A204.1 (cell line): ENCODE data around the gene FCHSD2.

Experiments used
- FAIRE-seq: peaks from 2 replicates; lab custom pipeline; 2012; peaks lifted over from hg19 to GRCh38; lab: Jason Lieb, UNC

Gene FCHSD2

GRCh38 chr11:73171436-73172161 lies 29.5 kb upstream of the FCHSD2 start:
- FAIRE-seq = no peak

GRCh38 chr11:73170140-73170539 lies 28.0 kb upstream of the FCHSD2 start:
- no peak for FAIRE-seq

- no peak for FAIRE-seq
Observed at GRCh38 chr11:73168925-73169579, 26.9 kb upstream of the FCHSD2 start.

GRCh38 chr11:73167363-73167954 lies 25.3 kb upstream of the FCHSD2 start:
- FAIRE-seq = no peak

GRCh38 chr11:73164803-73165540 lies 22.9 kb upstream of the FCHSD2 start:
- FAIRE-seq = no peak

- FAIRE-seq = no peak
Observed at GRCh38 chr11:73163638-73164174, 21.6 kb upstream of the FCHSD2 start.

GRCh38 chr11:73162196-73162740 lies 20.1 kb upstream of the FCHSD2 start:
- FAIRE-seq = no peak

GRCh38 chr11:73160005-73160760 lies 18.1 kb upstream of the FCHSD2 start:
- FAIRE-seq = no peak

GRCh38 chr11:73159297-73159696 lies 17.2 kb upstream of the FCHSD2 start:
- no peak for FAIRE-seq

GRCh38 chr11:73158356-73159051 lies 16.4 kb upstream of the FCHSD2 start:
- no peak for FAIRE-seq

- FAIRE-seq = no peak
Observed at GRCh38 chr11:73157101-73158010, 15.2 kb upstream of the FCHSD2 start.

- no peak for FAIRE-seq
Observed at GRCh38 chr11:73156686-73157085, 14.6 kb upstream of the FCHSD2 start.

- FAIRE-seq = no peak
Observed at GRCh38 chr11:73156114-73156513, 14.0 kb upstream of the FCHSD2 start.

GRCh38 chr11:73155102-73155501 lies 13.0 kb upstream of the FCHSD2 start:
- no peak for FAIRE-seq

- FAIRE-seq = no peak
Observed at GRCh38 chr11:73154178-73154577, 12.1 kb upstream of the FCHSD2 start.

- no peak for FAIRE-seq
Observed at GRCh38 chr11:73152861-73153483, 10.9 kb upstream of the FCHSD2 start.

- FAIRE-seq = no peak
Observed at GRCh38 chr11:73152086-73152853, 10.2 kb upstream of the FCHSD2 start.

GRCh38 chr11:73151416-73151815 lies 9.3 kb upstream of the FCHSD2 start:
- no peak for FAIRE-seq

- no peak for FAIRE-seq
Observed at GRCh38 chr11:73149105-73149504, 7.0 kb upstream of the FCHSD2 start.
